H1 (cell line): ENCODE measurements around the gene LANCL2. TPM values are rescaled to one million over a fixed set of nuclear protein-coding genes. Genes with fewer than 3 reads are reported as not detected.

Experiments used
- CTCF ChIA-PET: fragments of 300-600 bp; sonication (Branson Sonifier 250); formaldehyde crosslinking; loops from one replicate; lab custom pipeline; 2021; ENCODE audit not compliant: partially characterized antibody; lab: Charles Lee
- POLR2A ChIA-PET: fragments of 300-600 bp; sonication (Branson Sonifier 250); formaldehyde crosslinking; loops from one replicate; lab custom pipeline; 2021; ENCODE audit warnings: inconsistent platforms; ENCODE audit not compliant: partially characterized antibody; lab: Charles Lee
- DNase-seq, 2 experiments: peaks; one replicate each; pipeline versions ENCODE4 v3.0.0 to v3.0.0-alpha.2; 2010 to 2022; ENCODE audit warnings: low spot score in 2 of 2, low read depth in 1 of 2, mixed read lengths in 1 of 2
- FAIRE-seq: peaks from 2 replicates; lab custom pipeline; 2011; peaks lifted over from hg19 to GRCh38; lab: Jason Lieb, UNC
- H2AFZ ChIP-seq: 2 replicates; pipeline ENCODE4 v1.8.1; 2012; ENCODE audit warnings: low read length, inconsistent platforms
- H2AK5ac ChIP-seq: 2 replicates; pipeline ENCODE4 v1.6.1; 2013; ENCODE audit warnings: low read depth, low read length
- H2BK120ac ChIP-seq: replicated peaks from 2 replicates; pipeline ENCODE3; 2013; ENCODE audit warnings: low read depth, low read length, inconsistent platforms
- H2BK12ac ChIP-seq: 2 replicates; pipeline ENCODE4 v1.6.1; 2013; ENCODE audit warnings: low read depth, low read length
- H2BK15ac ChIP-seq: 2 replicates; pipeline ENCODE4 v1.6.1; 2013; ENCODE audit warnings: low read length
- H2BK20ac ChIP-seq: 2 replicates; pipeline ENCODE4 v1.6.1; 2013; ENCODE audit warnings: low read length
- H2BK5ac ChIP-seq: 2 replicates; pipeline ENCODE4 v1.6.1; 2013; ENCODE audit warnings: low read depth, low read length
- H3K14ac ChIP-seq: 2 replicates; pipeline ENCODE4 v1.6.1; 2013; ENCODE audit warnings: inconsistent platforms; ENCODE audit not compliant: insufficient read length
- H3K18ac ChIP-seq: 2 replicates; pipeline ENCODE4 v1.6.1; 2013; ENCODE audit warnings: low read length; ENCODE audit errors: extremely low read depth
- H3K23ac ChIP-seq: 2 replicates; pipeline ENCODE4 v1.6.1; 2013; ENCODE audit warnings: inconsistent platforms; ENCODE audit not compliant: insufficient read length
- H3K23me2 ChIP-seq: 2 replicates; pipeline ENCODE4 v1.6.1; 2013; ENCODE audit warnings: low read depth, low read length
- H3K27ac ChIP-seq: 2 replicates; pipeline ENCODE4 v1.6.1; 2011; ENCODE audit warnings: low read depth, low read length, inconsistent platforms
- H3K27me3 ChIP-seq, 4 experiments: replicated peaks in 1 of 4; 1 replicate in 1 of 4; 2 replicates in 3 of 4; pipeline versions ENCODE4 v1.6.1 to v1.8.1; 2011 to 2013; ENCODE audit warnings: low read length in 3 of 4, mild to moderate bottlenecking in 3 of 4, inconsistent platforms in 2 of 4, mixed read lengths in 2 of 4, moderate library complexity in 1 of 4; ENCODE audit not compliant: control insufficient read depth in 3 of 4, insufficient read depth in 3 of 4; ENCODE audit errors: extremely low read depth in 1 of 4
- H3K36me3 ChIP-seq, 4 experiments: 2 replicates each; pipeline versions ENCODE4 v1.6.1 to v1.8.1; 2011 to 2013; ENCODE audit warnings: mild to moderate bottlenecking in 4 of 4, low read length in 3 of 4, moderate library complexity in 2 of 4, control low read depth in 1 of 4, inconsistent platforms in 1 of 4; ENCODE audit not compliant: insufficient read depth in 4 of 4, control insufficient read depth in 2 of 4
- H3K4ac ChIP-seq: replicated peaks from 2 replicates; pipeline ENCODE3; 2013; ENCODE audit warnings: low read length, low read depth, mixed read lengths, inconsistent platforms; ENCODE audit not compliant: insufficient read length
- H3K4me1 ChIP-seq, 4 experiments: replicated peaks in 1 of 4; 1 replicate in 1 of 4; 2 replicates in 3 of 4; pipeline versions ENCODE4 v1.6.1 to v1.8.1; 2011 to 2013; ENCODE audit warnings: low read length in 3 of 4, inconsistent platforms in 2 of 4, mixed read lengths in 1 of 4; ENCODE audit not compliant: insufficient read depth in 4 of 4, control insufficient read depth in 3 of 4
- H3K4me2 ChIP-seq, 2 experiments: 2 replicates each; pipeline versions ENCODE4 v1.6.1 to v1.8.1; 2011 to 2013; ENCODE audit warnings: low read depth in 2 of 2, low read length in 2 of 2, control low read depth in 1 of 2, inconsistent platforms in 1 of 2, mild to moderate bottlenecking in 1 of 2; ENCODE audit not compliant: insufficient read depth in 1 of 2
- H3K4me3 ChIP-seq, 4 experiments: fragments of 200-600, 300-600 bp in 1 of 4; sonication (generic), shearing (Covaris generic), sonication (Bioruptor Twin) in 1 of 4; 2 replicates each; pipeline versions ENCODE4 v1.5.1 to v1.8.1; 2011 to 2016; ENCODE audit warnings: low read length in 4 of 4, low read depth in 3 of 4, control low read depth in 2 of 4, inconsistent platforms in 2 of 4, mild to moderate bottlenecking in 2 of 4, mixed read lengths in 1 of 4, moderate library complexity in 1 of 4; ENCODE audit not compliant: insufficient read depth in 2 of 4; ENCODE audit errors: extremely low read depth in 1 of 4
- H3K56ac ChIP-seq: replicated peaks from 2 replicates; pipeline ENCODE3; 2013; ENCODE audit warnings: low read depth, mild to moderate bottlenecking, mixed read lengths, low read length, inconsistent platforms; ENCODE audit not compliant: insufficient read length
- H3K79me1 ChIP-seq: 2 replicates; pipeline ENCODE4 v1.6.1; 2013; ENCODE audit warnings: low read depth, low read length, control low read depth
- H3K79me2 ChIP-seq, 2 experiments: 2 replicates each; pipeline versions ENCODE4 v1.6.1 to v1.8.1; 2012 to 2013; ENCODE audit warnings: low read length in 2 of 2, mild to moderate bottlenecking in 2 of 2, inconsistent platforms in 1 of 2; ENCODE audit not compliant: insufficient read depth in 2 of 2, control insufficient read depth in 1 of 2
- H3K9ac ChIP-seq, 4 experiments: replicated peaks in 1 of 4; 1 replicate in 1 of 4; 2 replicates in 3 of 4; pipeline versions ENCODE4 v1.6.1 to v1.8.1; 2011 to 2013; ENCODE audit warnings: low read depth in 3 of 4, low read length in 3 of 4, control low read depth in 2 of 4, mild to moderate bottlenecking in 2 of 4, moderate library complexity in 2 of 4, inconsistent platforms in 1 of 4; ENCODE audit errors: extremely low read depth in 1 of 4
- H3K9me3 ChIP-seq, 2 experiments: 2 replicates each; pipeline versions ENCODE4 v1.6.1 to v1.8.1; 2012 to 2013; ENCODE audit warnings: mild to moderate bottlenecking in 2 of 2, moderate library complexity in 2 of 2, control low read depth in 1 of 2, inconsistent platforms in 1 of 2, low read depth in 1 of 2, low read length in 1 of 2, mixed read lengths in 1 of 2; ENCODE audit not compliant: insufficient read depth in 2 of 2
- H4K20me1 ChIP-seq, 2 experiments: replicated peaks in 1 of 2; 2 replicates each; pipeline versions ENCODE3 to v1.8.1; 2011 to 2013; ENCODE audit warnings: inconsistent platforms in 2 of 2, low read length in 2 of 2, mild to moderate bottlenecking in 1 of 2; ENCODE audit not compliant: insufficient read depth in 2 of 2, control insufficient read depth in 1 of 2
- H4K5ac ChIP-seq: 2 replicates; pipeline ENCODE4 v1.6.1; 2013; ENCODE audit warnings: low read length, low read depth, mixed read lengths, inconsistent platforms; ENCODE audit not compliant: insufficient read length
- H4K8ac ChIP-seq: 2 replicates; pipeline ENCODE4 v1.8.0; 2013; ENCODE audit warnings: mild to moderate bottlenecking, moderate library complexity, low read length, inconsistent platforms; ENCODE audit not compliant: insufficient read depth; ENCODE audit errors: extremely low read depth
- H4K91ac ChIP-seq: replicated peaks from 2 replicates; pipeline ENCODE3; 2013; ENCODE audit warnings: low read length, mixed read lengths, inconsistent platforms; ENCODE audit not compliant: insufficient read length
- MAX ChIP-seq: IDR thresholded peaks from 2 replicates; pipeline ENCODE4 v1.6.1; 2012; ENCODE audit warnings: inconsistent platforms
- NRF1 ChIP-seq: IDR thresholded peaks from 2 replicates; pipeline ENCODE4 v1.6.1; 2011; ENCODE audit warnings: mild to moderate bottlenecking, low read depth, low read length, improper control_type of control experiment
- POU5F1 ChIP-seq: IDR thresholded peaks from 2 replicates; pipeline ENCODE4 v1.6.1; 2011; ENCODE audit warnings: low read depth, mild to moderate bottlenecking, low read length, moderate library complexity
- RAD21 ChIP-seq, 2 experiments: IDR thresholded peaks in 1 of 2; conservative IDR thresholded peaks in 1 of 2; 2 replicates each; pipeline ENCODE4 v1.6.1; 2011; ENCODE audit warnings: low read depth in 2 of 2, low read length in 2 of 2, improper control_type of control experiment in 1 of 2, inconsistent platforms in 1 of 2, mild to moderate bottlenecking in 1 of 2, moderate library complexity in 1 of 2
- TAF7 ChIP-seq: optimal IDR thresholded peaks from 2 replicates; pipeline ENCODE3; 2011; ENCODE audit warnings: low read depth, mild to moderate bottlenecking, inconsistent platforms, low read length, moderate library complexity, borderline replicate concordance
- TEAD4 ChIP-seq: IDR thresholded peaks from 2 replicates; pipeline ENCODE4 v1.6.1; 2012; ENCODE audit warnings: low read depth, low read length, inconsistent platforms, mixed read lengths
- WGBS, 2 experiments: shearing (Covaris generic) in 1 of 2; methylation state at CpG; one replicate each; pipeline versions ENCODE4 v1.1.6 to v1.1.7; 2013 to 2015; ENCODE audit warnings: low lambda C conversion rate in 2 of 2, mixed read lengths in 2 of 2, inconsistent platforms in 1 of 2, low coverage in 1 of 2, missing lambda C conversion rate in 1 of 2; ENCODE audit not compliant: insufficient replicate concordance in 2 of 2, insufficient coverage in 1 of 2, insufficient read length in 1 of 2; ENCODE audit errors: extremely low coverage in 1 of 2, missing lambda C conversion rate in 1 of 2; 5-methylcytosine and 5-hydroxymethylcytosine counted together
- polyA plus RNA-seq, 7 experiments: library from polyadenylated mRNA; depleted of rRNA in 3 of 7; stranded (reverse) in 5 of 7; unstranded in 2 of 7; fragments of >200 nt in 5 of 7; fragments of 200-250 nt in 2 of 7; gene quantifications; 1 replicate in 5 of 7; 2 replicates in 1 of 7; 4 replicates in 1 of 7; pipeline versions ENCODE4 v1.2.1 to v1.2.3, GENCODE V29; 2011 to 2013; ENCODE audit warnings: missing spikeins in 2 of 7, mixed read lengths in 2 of 7
- total RNA-seq: library from RNA; stranded (reverse); fragmentation: NEBNext Ultra II Directional; extraction: Animal tissue kit (Norgen Biotek cat#: 25700); gene quantifications from 2 replicates; pipeline ENCODE4 v1.2.1, GENCODE V29; 2021

Gene LANCL2
- total and polyA plus RNA-seq, 2 of the 8 experiments (the other 6 are each of a cell fraction or from before 2014, with no cell fraction given): 9.2 to 9.5 TPM

GRCh38 chr7:55441002-55441401 is 75.9 kb downstream of the LANCL2 start:
- no peaks in the 10 kb centered on the region for H3K79me2 ChIP-seq
- H3K27ac ChIP-seq: no peak overlapping the region
- FAIRE-seq: no peak
- no peak for DNase-seq
- H3K14ac ChIP-seq: no peak overlapping the region
- no peak overlapping the region for H3K9ac ChIP-seq
- no peak overlapping the region for H2AFZ ChIP-seq
- H3K27me3 ChIP-seq: no peaks in the 10 kb centered on the region; a peak in 1 of 7 replicates
- H3K23me2 ChIP-seq: peaks cover 2% of the 10 kb centered on the region; the same call in 1 of the 2 replicates
- H2BK15ac ChIP-seq: no peak overlapping the region
- no peak overlapping the region for H3K4ac ChIP-seq
- ChIA-PET CTCF (no interaction called here), POLR2A (no interaction called here)
- H3K4me3 ChIP-seq: no peak overlapping the region
- no peak overlapping the region for H3K56ac ChIP-seq
- no peaks in the 10 kb centered on the region for H4K20me1 ChIP-seq
- no peaks in the 10 kb centered on the region for H3K36me3 ChIP-seq
- no peak overlapping the region for H2BK12ac ChIP-seq
- no peaks in the 10 kb centered on the region for H3K79me1 ChIP-seq
- no peak overlapping the region for H2BK120ac ChIP-seq
- H4K8ac ChIP-seq: no peak overlapping the region
- H3K23ac ChIP-seq: no peak overlapping the region
- no peak overlapping the region for H3K18ac ChIP-seq
- H3K4me1 ChIP-seq: no peaks in the 10 kb centered on the region; a peak in 1 of 7 replicates
- 86% methylated on average over 5 of the region's 5 CpGs; no CpG with 5 or more reads in 1 of the 2 experiments for WGBS, 2 experiments
- H3K4me2 ChIP-seq: no peak overlapping the region
- H2BK5ac ChIP-seq: no peak overlapping the region
- no peak overlapping the region for H2BK20ac ChIP-seq
- H4K91ac ChIP-seq: no peak overlapping the region
- H4K5ac ChIP-seq: no peak overlapping the region
- no peak for TF ChIP-seq TEAD4
- TF ChIP-seq RAD21 (IDR thresholded peaks at IDR 0.05 in 1 of 2, conservative IDR thresholded peaks at IDR 0.05 in 1 of 2; ENCODE audit: low read depth in 2 of 2, low read length in 2 of 2): no peak
- no peak for TF ChIP-seq MAX
- no peak for TF ChIP-seq POU5F1
- TF ChIP-seq NRF1: no peak
- TF ChIP-seq TAF7: no peak
- H3K9me3 ChIP-seq: no peaks in the 10 kb centered on the region
- no peak overlapping the region for H2AK5ac ChIP-seq
